Activated CD8-positive, alpha-beta T cell treated with anti-CD3 and anti-CD28 coated beads for 36 hours (primary cell): ENCODE results near the gene LSM12. TPM values are rescaled to one million over a fixed set of nuclear protein-coding genes. Genes with fewer than 3 reads are reported as not detected.

Experiments used
- ATAC-seq: fragments of 200-7000 bp; cut with Tn5 transposase; one replicate; pipeline ENCODE4 v1.10.0; 2021; ENCODE audit warnings: mild to moderate bottlenecking, moderate library complexity
- CTCF ChIA-PET: fragments of 350-600 bp; sonication (Branson Sonifier 250); formaldehyde crosslinking; loops from one replicate; lab custom pipeline; 2021; ENCODE audit warnings: antibody characterized with exemption; lab: Charles Lee
- POLR2A ChIA-PET: fragments of 350-600 bp; sonication (Branson Sonifier 250); formaldehyde crosslinking; loops from one replicate; lab custom pipeline; 2021; ENCODE audit warnings: antibody characterized with exemption; lab: Charles Lee
- DNase-seq: peaks from one replicate; pipeline ENCODE4 v3.0.0-alpha.2; 2020
- H3K27ac Mint-ChIP-seq: one replicate; pipeline ENCODE4 v1.8.0; 2021; ENCODE audit warnings: mild to moderate bottlenecking, mixed read lengths
- H3K27me3 Mint-ChIP-seq: one replicate; pipeline ENCODE4 v1.8.0; 2021; ENCODE audit warnings: mixed read lengths
- H3K36me3 Mint-ChIP-seq: one replicate; pipeline ENCODE4 v1.8.0; 2021; ENCODE audit warnings: low read depth, mixed read lengths
- H3K4me1 Mint-ChIP-seq: one replicate; pipeline ENCODE4 v1.8.0; 2021; ENCODE audit warnings: low read depth, mixed read lengths
- H3K4me3 Mint-ChIP-seq: one replicate; pipeline ENCODE4 v1.8.0; 2021; ENCODE audit warnings: mild to moderate bottlenecking, moderate library complexity, mixed read lengths
- H3K9me3 Mint-ChIP-seq: one replicate; pipeline ENCODE4 v1.8.0; 2021; ENCODE audit warnings: mixed read lengths
- intact Hi-C: fragments of 100-400 bp; cut with micrococcal nuclease; formaldehyde crosslinking; loops from one replicate; pipeline ENCODE4 v1.10.0; 2022
- total RNA-seq, 2 experiments: library from RNA; stranded (reverse); gene quantifications; one replicate each; pipeline ENCODE4 v1.2.3, GENCODE V29; 2021
- TF ChIP-seq, protein P1 (sequence below): fragments of 200-600 bp; IDR thresholded peaks from one replicate; pipeline ENCODE4 v1.8.0; 2022; ENCODE audit warnings: antibody characterized with exemption, mild to moderate bottlenecking

Gene LSM12
- total RNA-seq, 2 experiments from 2014 or later, result 104 to 110 TPM

GRCh38 chr17:44062871-44063270 lies 3.6 kb downstream of the LSM12 start:
- ATAC-seq (no peak), DNase-seq (no peak)
- no peak overlapping the region for H3K27ac Mint-ChIP-seq
- ChIA-PET CTCF (no interaction called here), POLR2A (interaction anchor here (1.0 kb wide), 1 partner anchor 20 kb away, joined by 3 read pairs; no protein-coding TSS in a partner anchor)
- H3K27me3 Mint-ChIP-seq, result no peaks in the 10 kb centered on the region
- H3K4me1 Mint-ChIP-seq, result peaks cover 61% of the 10 kb centered on the region
- TF ChIP-seq, protein P1, sequence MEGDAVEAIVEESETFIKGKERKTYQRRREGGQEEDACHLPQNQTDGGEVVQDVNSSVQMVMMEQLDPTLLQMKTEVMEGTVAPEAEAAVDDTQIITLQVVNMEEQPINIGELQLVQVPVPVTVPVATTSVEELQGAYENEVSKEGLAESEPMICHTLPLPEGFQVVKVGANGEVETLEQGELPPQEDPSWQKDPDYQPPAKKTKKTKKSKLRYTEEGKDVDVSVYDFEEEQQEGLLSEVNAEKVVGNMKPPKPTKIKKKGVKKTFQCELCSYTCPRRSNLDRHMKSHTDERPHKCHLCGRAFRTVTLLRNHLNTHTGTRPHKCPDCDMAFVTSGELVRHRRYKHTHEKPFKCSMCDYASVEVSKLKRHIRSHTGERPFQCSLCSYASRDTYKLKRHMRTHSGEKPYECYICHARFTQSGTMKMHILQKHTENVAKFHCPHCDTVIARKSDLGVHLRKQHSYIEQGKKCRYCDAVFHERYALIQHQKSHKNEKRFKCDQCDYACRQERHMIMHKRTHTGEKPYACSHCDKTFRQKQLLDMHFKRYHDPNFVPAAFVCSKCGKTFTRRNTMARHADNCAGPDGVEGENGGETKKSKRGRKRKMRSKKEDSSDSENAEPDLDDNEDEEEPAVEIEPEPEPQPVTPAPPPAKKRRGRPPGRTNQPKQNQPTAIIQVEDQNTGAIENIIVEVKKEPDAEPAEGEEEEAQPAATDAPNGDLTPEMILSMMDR, result no peak
- intact Hi-C loops, result no loop called here
- peaks cover 54% of the 10 kb centered on the region for H3K36me3 Mint-ChIP-seq
- H3K4me3 Mint-ChIP-seq, result no peak overlapping the region
- no peaks in the 10 kb centered on the region for H3K9me3 Mint-ChIP-seq

DNA sequence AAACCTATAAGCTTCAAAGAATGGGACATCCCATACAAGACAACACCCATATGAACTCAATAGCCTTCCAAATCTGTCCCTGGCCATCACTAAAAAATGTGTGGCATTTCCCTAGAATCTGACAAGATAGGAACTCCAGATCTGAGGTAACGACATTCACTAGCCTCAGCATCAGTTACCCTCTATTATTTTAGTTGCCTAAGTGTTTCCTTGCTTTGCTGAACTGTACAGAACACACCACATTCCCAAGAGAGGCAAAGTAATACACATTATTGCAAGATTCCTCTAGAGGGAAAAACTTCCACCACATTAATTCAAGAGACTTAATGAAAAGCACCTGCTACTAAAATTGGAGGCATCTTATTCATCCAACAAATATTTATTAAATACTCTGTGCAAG lies 5.0 kb downstream of the LSM12 start:
- H3K27me3 Mint-ChIP-seq, result no peaks in the 10 kb centered on the region
- no peak for ATAC-seq
- ChIA-PET POLR2A (interaction anchor here (1.1 kb wide), 1 partner anchor 55 kb away, joined by 3 read pairs; no protein-coding TSS in a partner anchor), CTCF (no interaction called here)
- H3K4me3 Mint-ChIP-seq, result no peak overlapping the region
- TF ChIP-seq, protein P1, result no peak
- H3K9me3 Mint-ChIP-seq, result no peaks in the 10 kb centered on the region
- H3K4me1 Mint-ChIP-seq, result peaks cover 49% of the 10 kb centered on the region
- intact Hi-C loops, result no loop called here
- H3K36me3 Mint-ChIP-seq, result peaks cover 57% of the 10 kb centered on the region
- no peak overlapping the region for H3K27ac Mint-ChIP-seq
- no peak for DNase-seq

GRCh38 chr17:44059101-44059892 lies 7.2 kb downstream of the LSM12 start:
- ATAC-seq, result no peak
- Mint-ChIP-seq H3K4me3 (no peak overlapping the region), H3K36me3 (peaks cover 56% of the 10 kb centered on the region), H3K27ac (peak overlapping the region; percentile 6), H3K9me3 (no peaks in the 10 kb centered on the region), H3K27me3 (no peaks in the 10 kb centered on the region), H3K4me1 (peaks cover 42% of the 10 kb centered on the region)
- POLR2A ChIA-PET, result interaction anchor here (1.0 kb wide), 1 partner anchor 10 kb away, joined by 3 read pairs; no protein-coding TSS in a partner anchor
- TF ChIP-seq, protein P1, result no peak
- intact Hi-C loops, result no loop called here
- CTCF ChIA-PET, result interaction anchor here (1.5 kb wide), 1 partner anchor 18 kb away, joined by 7 read pairs; no protein-coding TSS in a partner anchor
- DNase-seq, result no peak

DNA sequence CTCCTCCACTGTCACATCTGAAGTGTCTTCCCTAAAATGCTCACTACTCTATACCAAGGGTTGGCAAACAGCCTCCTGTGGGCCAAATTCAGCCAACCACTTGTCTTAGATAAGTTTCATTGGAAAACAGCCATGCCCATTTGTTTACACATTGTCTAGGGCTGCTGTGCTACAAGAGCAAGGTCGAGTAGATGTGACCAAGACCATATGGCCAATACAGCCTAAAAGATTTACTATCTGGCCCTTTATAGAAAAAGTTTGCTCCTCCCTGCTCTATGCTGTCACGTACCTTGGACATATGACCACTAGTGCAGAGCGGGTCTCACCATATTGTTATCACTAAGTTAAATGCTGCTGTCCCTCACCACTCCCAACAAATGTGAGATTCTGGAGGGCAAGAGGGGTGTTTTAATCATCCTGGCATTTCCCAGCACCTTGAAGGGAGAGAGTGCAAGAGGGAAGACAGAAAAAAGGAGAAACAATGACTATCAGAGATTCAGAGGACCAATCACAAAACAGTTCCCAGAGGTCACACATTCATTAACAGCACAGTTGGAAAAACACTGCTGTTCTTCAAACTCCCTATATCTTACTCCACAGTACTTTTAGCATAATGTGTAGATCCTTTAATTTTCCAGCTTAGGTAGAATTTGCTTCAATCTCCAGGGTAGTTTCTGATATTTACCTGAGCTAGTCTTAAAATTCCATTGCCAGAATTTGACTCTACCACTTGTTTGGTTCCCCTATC lies 13.2 kb downstream of the LSM12 start:
- no peak overlapping the region for H3K4me3 Mint-ChIP-seq
- CTCF ChIA-PET, result no interaction called here
- intact Hi-C loops, result no loop called here
- ATAC-seq (no peak), DNase-seq (no peak)
- TF ChIP-seq, protein P1, result no peak
- POLR2A ChIA-PET, result interaction anchor here (1.0 kb wide), 1 partner anchor 13 kb away, joined by 3 read pairs; the partner anchor contains the start of gene LSM12
- H3K9me3 Mint-ChIP-seq, result no peaks in the 10 kb centered on the region
- H3K27me3 Mint-ChIP-seq, result no peaks in the 10 kb centered on the region
- peaks cover 32% of the 10 kb centered on the region for H3K36me3 Mint-ChIP-seq
- H3K4me1 Mint-ChIP-seq, result peaks cover 1% of the 10 kb centered on the region
- no peak overlapping the region for H3K27ac Mint-ChIP-seq
